Erythroblast (primary cell): ENCODE data around the gene RPL13.

Experiments
- DNase-seq, 2 experiments: peaks; one replicate each; lab custom pipeline; 2025; lab: John Stamatoyannopoulos, UW
- GATA1 ChIP-seq: IDR thresholded peaks from 2 replicates; pipeline ENCODE4 v1.6.1; 2011; ENCODE audit warnings: low read depth, mild to moderate bottlenecking, control low read depth, low read length, moderate library complexity
- POLR2A ChIP-seq: IDR thresholded peaks from 2 replicates; pipeline ENCODE4 v1.6.1; 2011; ENCODE audit warnings: mild to moderate bottlenecking, low read length

RPL13 gene

DNA sequence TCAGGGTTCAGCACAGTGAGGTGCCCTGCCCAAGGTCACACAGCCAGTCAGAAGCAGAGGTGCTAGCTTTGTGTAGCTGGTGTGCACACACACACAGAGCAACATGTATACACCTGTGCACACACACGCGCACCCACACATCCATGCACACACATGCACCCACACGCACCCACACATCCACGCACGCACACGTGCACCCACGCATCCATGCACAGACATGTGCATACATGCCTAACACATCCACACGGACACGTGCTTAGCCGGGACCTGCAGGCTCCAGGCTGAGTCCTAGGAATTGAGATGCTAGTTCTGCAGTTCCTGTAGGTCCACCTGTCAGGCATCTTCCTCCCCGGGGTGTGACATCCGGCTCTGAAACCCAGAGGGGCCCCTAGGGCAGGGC lies 39.9 kb downstream of the RPL13 start:
- DNase-seq, result no peak
- TF ChIP-seq GATA1, result no peak
- no peak for TF ChIP-seq POLR2A

DNA sequence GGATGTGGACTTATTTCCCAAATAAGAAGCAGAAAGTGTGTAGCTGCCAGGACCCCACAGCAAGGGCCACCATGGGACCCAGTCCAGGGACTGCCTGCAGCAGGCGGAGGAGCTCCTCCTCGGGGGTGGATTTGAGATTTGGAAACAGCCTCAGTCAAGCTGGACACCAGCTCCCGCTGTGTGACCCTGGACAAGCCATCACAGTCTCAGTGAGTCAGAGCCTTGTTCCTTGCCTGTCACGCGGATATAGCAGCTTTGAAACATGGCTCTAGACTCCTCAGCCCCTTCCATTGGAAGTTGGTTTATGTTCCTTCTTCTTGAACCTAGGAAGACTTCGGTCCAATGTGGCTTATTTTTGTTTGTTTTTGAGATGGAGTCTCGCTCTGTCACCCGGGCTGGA lies 40.5 kb downstream of the RPL13 start:
- no peak for DNase-seq
- TF ChIP-seq POLR2A, result no peak
- TF ChIP-seq GATA1, result no peak

DNA sequence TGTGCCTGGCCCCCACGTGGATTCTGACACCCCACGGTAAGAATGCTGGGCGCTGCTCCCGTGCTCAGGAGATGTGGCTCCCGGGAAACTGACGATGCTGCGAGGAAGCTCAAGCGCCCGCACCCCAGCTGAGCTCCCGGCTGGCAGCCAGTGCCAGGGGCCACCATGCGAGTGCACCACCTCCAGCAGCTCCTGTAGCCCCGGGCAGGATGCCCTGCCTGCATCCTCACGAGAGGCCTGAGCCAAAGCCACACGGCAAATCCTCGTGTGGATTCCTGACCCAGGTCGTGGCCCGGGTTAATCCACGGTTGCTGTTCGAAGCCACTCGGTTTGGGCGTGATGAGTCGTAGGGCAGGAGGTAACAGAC lies 41.4 kb downstream of the RPL13 start:
- TF ChIP-seq GATA1 (no peak), POLR2A (no peak)
- no peak for DNase-seq

DNA sequence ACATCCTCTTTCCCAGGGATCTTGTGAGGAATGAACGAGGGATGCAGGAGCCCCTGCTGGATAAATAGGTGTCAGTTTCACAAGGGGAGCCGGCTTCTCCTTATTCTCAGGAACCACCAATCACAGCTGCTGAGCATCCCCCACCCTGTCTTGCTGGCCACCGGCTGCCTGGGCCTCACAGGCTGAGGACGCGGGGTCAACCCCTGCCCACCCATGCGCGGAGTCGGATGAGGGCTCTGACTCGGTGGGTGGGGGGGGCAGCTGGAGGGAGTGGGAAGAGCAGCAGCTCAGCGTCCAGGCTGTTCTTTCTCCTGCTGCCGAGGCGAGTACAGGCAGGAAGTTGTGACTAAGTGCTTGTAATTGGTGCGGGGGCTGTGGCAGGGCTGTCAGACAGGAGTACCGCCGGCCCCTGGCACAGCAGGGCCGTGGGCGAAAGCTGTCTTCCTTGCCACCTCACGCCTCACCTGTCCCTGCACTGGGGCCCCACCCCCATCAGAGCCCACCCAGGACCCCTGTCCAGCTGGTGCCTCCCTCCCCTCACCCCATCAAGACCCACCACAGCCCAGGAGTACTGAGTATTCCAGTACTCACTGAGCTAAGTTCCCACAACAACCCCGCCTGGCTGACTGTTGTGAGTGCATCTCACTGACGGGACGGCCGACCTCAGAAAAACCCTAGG lies 41.9 kb downstream of the RPL13 start:
- TF ChIP-seq GATA1, result no peak
- no peak for TF ChIP-seq POLR2A
- DNase-seq, result no peak

DNA sequence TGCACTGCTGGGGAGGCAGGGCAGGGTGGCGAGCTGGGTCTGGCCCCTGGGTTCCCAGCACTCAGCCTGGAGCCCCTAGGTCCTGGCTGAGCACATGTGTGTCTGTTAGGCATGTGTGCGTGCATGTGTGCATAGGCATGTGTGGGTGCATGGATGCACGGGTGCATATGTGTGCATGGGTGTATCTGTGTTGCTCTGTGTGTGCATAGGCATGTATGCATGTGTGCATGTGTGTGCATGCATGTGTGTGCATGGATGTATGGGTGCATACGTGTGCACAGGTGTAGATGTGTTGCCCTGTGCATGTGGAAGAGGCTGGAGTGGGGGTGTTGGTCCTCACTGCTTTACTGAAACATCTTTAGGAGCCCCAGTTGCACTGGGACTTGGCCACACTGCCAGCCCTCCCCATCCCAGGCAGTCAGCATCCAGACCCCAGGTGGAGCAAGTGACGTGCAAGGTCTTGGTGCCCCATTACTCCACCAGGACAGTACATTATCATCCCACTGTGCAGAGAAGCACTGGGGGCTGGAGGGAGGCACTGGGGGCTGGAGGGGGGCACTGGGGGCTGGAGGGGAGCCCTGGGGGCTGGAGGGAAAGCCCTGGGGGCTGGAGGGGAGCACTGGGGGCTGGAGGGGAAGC lies 42.6 kb downstream of the RPL13 start:
- no peak for TF ChIP-seq POLR2A
- TF ChIP-seq GATA1, result no peak

DNA sequence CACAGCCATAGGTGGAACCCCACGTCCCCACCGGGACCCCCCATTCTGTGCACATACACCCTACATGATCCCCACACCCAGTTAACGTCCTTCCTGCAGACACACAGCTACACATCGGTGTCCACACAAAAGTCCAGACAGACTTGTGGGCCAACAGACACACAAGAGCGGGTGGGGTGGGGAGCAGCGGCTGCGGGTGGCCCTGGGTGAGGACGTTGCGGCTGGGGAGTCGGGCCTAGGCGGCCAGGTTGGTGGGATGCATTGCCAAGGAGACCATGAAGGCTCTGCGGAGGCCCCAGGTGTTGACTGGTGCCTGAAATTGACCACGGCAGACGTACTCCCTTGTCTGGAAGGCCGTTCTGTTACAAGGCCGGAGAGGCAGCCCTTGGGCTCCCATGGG lies 44.3 kb downstream of the RPL13 start:
- TF ChIP-seq GATA1, result no peak
- TF ChIP-seq POLR2A, result no peak
- no peak for DNase-seq

More for the DNA sequence above, 42.6 kb downstream of the RPL13 start:
- DNase-seq, result no peak

DNA sequence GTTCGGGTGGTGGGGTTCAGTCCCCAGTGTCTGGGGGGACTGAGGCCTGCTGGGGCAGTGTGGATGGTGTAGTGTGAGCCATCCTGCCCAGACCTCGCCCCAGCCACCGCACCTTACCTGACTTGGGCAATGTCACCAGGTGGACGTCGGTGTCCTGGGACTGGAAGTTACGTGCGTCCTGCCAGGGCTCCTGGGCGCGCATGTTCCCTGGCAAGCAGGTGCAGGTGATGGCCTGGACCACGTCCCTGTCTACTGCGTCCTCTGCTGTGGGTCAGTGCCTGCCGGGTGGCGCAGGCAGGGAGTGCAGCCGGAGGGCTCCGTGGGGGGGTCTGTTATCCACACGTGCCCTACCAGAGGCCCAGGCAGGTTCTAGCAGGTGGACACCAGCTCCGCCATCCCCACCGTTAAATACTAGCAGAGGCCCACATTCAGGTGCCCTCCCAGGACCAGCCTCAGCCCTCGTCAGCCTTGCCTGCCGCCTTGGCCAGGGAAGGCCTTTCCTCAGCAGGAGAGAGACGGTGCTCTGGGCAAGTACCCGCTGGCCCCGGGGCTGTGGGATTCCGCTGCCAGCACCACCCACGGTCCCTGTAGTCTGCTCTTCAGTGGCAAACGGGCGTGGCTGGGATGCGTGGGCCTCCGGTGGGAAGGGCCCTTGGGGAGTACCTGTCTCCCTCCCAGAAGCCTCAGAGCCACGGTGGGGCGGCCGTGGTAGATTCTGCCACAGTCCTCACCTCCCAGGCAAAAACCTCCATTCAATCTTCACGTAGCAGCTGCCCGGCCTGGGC lies 44.9 kb downstream of the RPL13 start:
- TF ChIP-seq GATA1 (no peak), POLR2A (no peak)
- DNase-seq, result no peak

DNA sequence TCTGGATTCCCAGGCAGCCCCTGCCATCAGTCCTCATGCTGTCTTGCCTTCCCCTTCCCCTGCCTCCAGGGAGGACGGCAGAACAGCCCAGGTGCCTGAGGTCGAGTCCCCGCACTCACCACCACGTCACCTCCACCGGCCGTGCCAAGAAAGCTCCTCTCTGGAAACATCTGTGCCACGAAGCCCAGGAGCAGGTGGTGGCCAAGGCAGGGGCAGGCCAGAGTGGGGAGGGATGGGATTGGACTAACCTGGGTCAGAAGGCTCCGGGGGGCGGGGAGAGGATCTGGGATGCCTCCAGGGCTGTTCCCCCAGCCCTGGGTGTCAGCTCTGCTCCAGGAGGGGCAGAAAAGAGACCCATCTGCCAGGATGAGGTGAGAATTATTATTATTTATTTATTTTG lies 45.5 kb downstream of the RPL13 start:
- no peak for DNase-seq
- TF ChIP-seq GATA1, result no peak

DNA sequence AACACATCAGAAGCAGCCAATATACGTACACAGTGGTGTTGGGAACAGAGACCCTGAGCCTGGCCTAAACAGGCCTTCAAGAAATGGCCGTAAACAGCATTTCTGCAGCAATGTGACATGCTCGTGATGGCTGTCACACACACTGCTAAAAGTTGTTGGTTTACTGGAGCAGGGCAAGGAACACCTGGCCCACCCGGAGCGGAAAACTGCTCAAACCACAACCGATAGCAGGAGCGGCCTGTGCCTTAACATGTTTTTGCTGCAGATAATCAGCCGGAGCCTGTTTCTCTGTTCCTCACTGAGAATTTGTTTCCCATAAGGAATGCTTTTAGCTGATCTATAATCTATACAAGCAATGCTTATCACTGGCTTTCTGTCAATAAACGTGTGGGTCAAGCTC lies 47.0 kb downstream of the RPL13 start:
- no peak for DNase-seq
- TF ChIP-seq GATA1 (no peak), POLR2A (no peak)

DNA sequence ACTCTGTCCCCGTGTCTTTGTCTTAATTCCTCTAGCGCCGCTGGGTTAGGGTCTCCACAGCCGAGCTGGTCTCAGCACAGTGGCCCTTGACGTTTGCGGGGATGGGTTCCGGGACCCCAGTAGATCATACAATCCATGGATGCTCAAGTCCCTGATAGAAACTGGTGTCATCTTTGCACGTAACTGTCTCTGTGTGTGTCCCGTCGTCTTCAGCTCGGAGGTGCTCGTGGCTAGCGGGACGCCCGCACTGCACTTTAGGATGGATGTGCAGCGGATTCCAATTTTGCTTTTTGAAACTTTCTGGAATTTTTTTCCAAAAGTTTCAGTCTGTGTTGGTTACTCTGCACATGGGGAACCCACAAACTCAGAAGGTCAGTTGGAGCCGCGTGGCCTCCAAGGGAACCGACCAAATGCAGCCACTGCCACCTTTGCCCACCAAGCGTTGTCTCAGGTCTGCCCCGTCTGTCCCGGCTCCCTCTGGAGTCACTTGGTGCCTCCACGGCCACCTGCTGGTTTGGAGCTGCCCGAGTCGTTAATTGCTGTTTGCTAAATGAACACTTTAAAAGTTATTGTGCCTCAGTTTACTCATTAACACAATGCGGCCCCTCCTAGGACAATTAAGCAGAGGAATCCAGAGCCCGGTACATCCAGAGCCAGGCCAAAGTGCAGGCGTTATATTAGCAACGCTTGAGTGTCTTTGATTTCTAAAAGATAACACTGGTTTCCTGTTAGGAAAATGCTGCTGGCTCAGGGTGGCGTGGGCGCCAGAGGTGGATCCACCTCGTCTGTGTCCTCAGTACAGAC lies 47.7 kb downstream of the RPL13 start:
- no peak for DNase-seq

DNA sequence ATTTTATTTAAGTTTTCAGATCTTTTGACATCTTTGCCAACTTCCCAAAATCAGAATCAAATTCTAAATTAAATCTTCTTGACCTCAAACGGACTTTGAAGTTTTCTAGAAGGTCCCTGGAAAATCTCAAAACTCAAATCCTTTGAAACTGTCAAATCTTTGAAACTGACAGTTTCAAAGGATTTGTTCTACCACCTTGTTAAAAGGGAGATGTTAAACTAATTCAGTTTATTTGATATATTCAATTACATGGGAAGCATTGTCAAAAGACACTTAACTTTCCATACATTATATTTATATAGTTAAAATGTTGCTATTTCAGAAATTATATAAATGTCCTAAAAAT lies 49.6 kb downstream of the RPL13 start:
- TF ChIP-seq POLR2A (no peak), GATA1 (no peak)
- no peak for DNase-seq

More for the DNA sequence above, 47.7 kb downstream of the RPL13 start:
- no peak for TF ChIP-seq POLR2A
- no peak for TF ChIP-seq GATA1

DNA sequence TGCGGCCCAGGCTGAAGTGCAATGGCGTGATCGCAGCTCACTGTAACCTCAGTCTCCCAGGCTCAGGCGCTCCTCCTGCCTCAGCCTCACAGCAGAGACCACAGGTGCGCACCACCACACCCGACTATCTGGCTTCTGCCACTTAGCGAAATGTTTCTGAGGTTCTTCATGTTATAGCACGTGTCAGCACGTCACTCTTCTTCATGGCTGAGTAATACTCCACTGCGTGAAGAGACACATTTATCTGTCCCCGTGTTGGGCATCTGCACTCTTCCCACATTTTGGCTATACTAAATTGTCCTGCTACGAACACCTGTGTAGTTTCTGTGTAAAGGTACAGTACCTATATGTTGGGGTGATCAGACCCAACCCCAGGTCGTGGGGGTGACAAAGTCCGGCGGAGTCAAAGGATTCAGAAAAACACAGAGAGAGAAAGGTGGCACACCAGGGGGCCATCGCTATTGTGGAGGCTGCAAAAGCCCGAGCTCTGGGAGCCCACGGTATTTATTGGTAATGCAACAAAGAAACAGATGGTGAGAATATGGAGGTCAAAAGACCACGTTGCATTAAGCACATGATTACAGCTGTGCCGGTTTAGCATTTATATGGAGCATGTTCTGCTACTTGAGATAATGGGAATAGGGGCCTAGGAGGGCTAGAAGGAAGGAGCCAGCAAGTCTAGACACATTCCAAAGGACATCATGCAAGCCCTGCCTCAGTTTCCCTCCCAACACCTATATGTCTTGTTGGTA lies 52.1 kb downstream of the RPL13 start:
- DNase-seq, result no peak
- TF ChIP-seq GATA1 (no peak), POLR2A (no peak)
